SHP77 (cell line): Measurements from ENCODE around the gene NR2C2.

Experiments
- DNase-seq, 2 experiments: peaks; one replicate each; lab custom pipeline; 2025; lab: John Stamatoyannopoulos, UW

NR2C2 gene

DNA sequence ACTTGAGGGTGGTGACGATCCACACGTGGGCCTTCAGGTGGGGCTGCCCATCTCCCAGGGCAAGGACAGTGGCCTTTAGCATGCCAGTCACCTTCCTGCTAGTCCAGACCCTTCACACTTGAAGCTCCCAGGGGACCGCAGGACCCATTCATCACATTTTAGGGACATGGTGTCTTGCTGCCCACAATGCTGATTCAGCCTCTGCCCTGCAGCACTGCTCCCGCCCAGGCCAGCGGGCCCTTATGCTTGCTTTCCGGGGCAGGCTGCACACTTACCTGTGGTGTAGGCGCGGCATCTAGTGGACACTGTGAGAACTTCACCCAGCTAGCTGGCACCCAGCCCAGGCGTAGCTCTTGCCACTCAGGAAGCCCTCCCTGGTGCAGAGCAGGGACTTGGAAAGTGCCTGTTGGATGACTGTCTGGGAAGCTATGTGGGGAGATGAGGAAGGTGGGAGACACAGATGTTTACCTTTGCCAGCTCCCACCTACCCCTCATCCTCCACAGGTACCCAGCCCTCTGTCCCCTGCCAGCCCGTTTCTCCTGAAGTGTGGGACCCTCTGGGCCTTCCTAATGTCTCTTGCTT lies 26.3 kb upstream of the NR2C2 start:
- DNase-seq: peak; percentile 53 to 76

DNA sequence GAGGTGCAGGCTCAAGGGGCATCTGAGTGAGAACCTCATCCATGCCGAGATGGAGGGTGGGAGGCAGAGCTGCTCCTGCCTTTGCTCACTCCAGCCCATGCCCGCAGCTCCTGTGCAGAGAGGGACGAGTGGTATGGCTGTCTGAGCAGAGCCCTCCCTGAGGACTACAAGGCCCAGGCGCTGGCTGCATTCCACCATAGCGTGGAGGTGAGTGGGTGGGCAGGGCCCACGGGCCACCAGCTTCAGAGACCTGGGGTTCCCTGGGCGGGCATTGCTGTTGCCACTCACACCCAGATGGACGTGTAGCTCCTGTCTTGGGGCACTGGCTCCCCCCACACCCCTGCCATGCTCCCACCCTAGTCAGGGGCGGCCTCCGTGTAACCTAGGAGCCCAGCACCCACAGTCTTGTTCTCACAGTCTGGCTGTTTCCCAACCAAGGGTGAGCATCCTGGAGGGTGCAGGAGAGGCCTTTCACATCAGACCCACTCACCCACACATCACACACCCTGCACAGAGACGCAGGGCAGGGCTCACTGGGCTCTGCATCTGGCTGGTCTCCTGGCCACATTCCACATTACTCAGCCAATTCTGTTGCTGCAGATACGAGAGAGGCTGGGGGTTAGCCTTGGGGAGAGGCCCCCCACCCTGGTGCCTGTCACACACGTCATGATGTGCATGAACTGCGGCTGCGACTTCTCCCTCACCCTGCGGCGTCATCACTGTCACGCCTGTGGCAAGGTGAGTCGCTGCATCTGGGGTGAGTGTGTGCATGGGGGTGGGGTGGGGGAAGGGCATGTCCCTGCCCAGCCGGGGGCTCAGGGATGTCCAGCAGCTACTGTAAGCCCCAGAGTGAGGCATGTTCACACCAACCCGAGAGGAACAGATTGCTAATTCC lies 25.3 kb upstream of the NR2C2 start:
- no peak for DNase-seq

DNA sequence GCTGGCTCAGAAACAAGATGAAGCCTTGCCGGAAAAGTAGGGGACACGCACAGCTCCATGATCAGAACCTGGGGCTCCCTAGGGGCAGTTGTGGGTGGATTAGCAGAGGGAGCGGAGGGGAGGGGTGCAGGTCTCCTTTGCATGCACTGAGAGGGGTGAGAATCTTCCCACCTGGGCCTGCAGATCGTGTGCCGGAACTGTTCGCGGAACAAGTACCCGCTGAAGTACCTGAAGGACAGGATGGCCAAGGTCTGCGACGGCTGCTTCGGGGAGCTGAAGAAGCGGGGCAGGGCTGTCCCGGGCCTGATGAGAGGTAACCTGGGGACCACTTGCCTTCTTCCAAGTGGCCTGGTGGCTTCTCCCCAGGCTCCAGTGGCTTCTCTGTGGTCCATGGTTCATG lies 24.5 kb upstream of the NR2C2 start:
- no peak for DNase-seq

DNA sequence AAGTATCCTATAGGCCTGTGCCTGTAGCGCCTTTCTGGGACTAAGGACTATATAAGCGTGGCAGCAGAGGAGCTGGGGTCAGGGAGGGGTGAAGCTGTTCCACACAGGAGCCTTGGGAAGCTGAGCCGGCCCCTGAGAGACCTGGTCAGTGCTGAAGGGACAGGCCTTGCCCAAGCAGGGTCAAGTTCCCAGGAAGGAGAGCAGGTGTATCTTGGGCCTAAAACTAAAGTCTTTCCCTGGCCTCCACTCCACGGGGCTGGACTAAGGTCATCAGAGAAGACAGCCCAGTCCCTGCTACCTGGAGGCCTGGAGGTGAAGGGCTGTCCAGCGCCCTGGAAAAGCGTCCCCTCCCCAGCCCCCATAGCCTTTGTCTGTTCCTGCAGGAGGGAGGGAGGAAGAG lies 23.9 kb upstream of the NR2C2 start:
- no peak for DNase-seq

DNA sequence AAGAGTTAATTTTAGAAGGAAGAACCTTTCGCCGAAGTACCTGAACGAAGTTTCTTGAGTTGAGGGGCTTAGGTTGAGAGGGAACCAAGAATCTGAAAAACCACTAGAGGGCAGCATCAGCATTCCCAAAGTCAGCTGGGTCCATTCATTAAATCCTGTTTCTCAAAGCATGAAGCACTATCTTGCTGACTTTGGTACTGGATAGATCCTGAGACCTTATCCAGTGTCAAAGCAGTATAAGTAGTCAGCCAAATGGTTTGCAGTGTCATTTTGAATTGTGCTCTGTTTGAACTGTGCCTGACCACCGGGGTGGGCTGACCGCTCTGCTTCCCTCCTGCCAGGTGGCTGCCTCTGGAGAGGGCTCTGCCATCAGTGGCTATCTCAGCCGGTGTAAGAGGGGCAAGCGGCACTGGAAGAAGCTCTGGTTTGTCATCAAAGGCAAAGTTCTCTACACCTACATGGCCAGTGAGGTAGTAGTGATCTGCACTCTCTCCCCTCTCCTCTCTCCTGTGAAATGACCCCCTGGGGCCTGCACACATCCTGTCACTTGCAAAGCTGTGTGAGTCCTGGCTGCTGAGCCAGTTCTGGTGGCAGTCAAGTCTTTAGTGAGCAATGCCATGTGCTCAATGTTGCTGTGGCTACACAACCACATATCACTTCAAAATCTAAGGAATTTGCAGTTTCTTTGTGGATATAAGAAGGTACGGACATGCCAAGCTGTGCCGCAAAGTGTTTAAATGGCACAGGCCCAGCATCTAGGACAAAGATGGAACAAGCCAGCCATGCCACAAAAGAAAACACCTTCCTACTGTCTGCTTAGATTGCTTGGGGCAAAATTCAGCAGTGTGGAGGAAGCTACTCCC lies 21.4 kb upstream of the NR2C2 start:
- DNase-seq: peak; percentile 42 to 69

DNA sequence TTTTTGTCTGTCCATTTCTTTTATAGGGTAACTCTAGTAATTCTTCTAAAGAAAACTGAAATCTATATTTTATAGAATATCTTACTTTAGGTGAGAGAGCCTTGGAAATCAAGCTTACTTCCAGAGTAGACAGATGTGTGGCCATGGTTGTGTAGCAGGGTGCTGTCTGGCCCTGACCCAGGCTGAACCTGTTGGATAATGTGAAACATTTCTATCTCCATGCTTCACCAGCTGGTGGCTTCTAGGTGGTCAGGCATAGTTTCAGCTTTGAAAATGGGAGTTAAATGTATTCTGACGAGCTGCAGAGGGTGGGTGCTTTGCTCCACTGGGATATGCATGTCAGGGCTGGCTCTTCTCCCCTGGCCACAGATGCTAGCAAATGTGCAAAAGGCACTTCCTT lies 20.8 kb upstream of the NR2C2 start:
- DNase-seq: no peak

DNA sequence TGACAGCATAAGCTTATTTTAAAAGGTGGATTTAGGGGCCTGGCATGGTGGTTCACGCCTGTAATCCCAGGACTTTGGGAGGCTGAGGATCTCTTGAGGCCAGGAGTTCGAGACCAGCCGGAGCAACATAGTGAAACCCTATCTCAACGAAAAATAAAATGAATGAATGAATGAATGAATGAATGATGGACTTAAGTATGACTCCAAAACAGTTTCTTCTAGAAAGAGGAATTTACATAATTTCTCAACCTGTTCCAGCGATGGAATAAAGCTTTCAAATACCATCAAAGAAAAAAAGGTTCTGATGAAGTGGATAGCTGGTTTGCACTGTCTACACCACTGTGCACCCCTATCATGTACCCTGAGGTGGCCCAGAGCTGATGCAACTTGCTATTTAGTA lies 20.1 kb upstream of the NR2C2 start:
- DNase-seq: no peak

DNA sequence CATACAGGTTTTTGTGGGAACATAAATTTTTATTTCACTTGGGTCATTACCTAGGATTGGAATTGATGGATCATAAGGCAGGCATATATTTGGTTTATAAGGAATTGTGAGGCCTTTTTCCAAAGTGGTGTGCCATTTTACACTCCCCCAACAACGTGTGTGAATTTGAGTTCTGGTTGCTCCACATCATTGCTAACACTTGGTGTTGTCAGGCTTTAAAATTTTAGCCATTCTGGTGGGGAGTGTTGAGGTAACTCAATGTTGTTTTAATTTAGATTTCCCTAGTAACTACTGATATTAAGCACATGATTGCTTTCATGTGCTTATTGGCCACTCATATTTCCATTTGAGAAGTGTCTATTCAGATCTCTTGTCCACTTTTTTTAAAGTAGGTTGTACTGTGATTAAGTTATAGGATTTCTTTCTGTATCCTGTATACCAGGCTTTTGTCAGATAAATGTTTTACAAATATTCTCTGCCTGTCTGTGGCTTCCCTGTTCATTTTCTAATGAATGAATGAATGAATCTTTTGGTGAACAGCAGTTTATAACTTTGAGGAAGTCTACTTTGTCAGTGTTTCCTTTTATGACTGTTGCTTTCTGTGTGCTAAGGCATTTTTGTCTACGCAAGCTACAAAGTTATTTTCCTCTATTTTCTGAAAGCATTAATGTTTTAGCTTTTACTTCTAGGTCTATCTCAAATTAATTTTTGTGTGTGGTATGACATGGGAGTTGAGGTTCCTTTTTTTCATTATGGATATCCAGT lies 17.9 kb upstream of the NR2C2 start:
- DNase-seq: no peak

DNA sequence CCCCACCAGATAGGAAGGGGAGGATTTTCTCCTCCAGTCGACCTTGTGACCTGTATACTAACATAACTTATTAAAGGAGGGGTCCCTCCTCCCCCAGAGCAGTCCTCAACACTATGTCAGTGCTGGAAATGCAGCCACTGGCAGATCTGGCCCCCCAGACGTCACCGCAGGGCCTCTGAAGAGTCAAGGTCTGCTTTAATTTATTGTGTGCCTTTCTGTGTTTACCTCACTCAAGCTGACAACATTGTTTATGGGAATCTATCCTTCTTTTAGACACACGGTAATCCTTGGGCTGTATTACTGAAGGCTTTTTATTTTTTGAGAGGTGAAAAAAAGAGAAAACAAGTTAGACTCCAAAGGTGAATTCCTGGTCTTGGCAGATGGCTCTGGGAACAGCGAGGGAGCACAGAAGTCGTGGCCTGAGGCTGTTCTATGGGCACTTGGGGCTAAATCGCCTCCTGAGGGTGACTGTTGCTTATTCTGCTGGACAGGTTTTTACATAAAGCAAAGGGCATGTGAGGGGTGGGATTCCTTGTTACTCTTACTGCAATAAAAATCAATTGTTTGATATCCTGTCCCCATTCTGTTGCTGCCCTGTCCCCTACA lies 13.5 kb upstream of the NR2C2 start:
- DNase-seq: no peak

DNA sequence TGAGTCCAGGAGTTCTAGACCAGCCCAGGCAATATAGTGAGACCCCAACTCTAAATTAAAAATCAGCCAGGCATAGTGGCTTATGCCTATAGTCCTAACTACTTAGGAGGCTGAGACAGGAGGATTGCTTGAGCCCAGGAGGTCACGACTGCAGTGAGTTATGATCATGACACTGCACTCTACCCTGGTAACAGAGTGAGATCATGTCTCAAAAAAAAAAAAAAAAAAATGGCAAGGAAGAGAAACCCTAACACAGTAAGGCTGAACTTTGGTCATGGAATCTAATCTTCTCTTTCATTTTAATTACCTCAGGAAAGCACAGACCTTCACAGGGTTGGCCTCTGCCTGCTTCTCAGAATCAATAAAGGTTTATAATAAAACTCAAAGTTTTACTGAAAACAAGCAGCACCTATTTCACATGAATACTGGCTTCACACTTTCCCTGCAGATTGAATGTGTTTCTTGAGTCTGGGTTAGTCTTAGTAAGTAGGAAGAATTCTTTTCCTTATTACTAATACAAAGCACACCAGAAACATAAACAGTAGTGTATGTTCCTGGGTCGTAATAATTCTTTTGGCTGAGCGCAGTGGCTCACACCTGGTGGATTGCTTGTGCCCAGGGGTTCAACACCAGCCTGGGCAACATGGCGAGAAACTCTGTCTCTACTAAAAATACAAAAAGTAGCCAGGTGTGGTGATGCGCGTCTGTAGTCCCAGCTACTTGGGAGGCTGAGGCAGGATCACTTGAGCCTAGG lies 11.6 kb upstream of the NR2C2 start:
- DNase-seq: no peak

DNA sequence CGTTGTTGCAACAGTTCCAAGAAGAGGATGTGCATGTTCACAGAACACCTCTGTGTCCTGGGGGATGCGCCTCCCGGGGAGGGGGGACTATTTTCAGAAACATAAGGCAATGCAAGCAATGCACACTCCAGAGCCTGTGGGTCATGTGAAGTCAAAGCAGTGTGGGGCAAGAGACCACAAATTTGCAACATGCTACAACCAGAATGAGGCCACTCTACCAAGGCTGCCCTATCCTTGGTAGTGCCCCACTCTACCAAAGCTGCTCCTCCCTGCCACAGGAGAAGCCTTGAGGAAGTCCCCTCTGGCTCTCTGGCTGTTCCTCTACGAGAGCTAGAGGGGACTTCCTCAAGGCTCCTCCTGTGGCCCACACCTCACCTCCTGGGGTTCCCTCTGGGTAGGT lies 8.4 kb upstream of the NR2C2 start:
- DNase-seq: no peak

DNA sequence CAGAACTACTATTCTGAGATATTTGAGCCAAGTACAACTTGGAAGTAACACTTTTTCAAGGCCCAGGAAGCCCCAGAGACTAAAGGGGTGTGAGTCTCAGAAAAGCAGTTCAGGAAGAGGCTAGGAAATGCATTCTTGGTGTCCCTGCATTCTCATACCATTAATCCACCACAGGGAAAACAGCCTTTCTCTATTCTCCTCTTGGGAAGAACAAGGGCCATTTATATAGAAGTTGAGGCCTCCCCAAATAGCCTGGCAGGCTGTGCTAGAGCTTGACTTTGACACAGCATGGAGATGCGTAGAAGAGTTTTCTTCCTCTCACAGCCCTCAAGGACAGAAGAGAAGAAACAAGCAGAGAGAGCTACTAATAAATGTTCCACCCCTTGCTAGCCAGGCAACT lies 5.5 kb upstream of the NR2C2 start:
- no peak for DNase-seq

DNA sequence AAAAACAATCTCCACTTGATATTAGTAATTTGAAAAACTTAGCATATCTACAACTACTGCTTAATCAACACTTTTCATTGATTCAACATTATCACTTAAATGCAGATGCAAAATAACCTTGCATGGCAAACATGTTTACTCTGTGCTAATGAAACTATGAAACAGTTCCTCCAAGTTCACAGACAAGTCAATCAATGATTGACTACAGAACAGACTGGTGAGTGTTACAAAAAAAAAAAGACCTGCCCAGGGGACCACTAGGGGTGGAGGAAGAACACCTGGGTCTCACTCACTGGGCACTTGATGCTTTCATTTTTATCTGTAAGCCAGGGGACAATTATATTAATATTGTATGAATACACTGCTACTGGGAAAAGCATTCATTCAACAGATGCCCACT lies 4.3 kb upstream of the NR2C2 start:
- no peak for DNase-seq

DNA sequence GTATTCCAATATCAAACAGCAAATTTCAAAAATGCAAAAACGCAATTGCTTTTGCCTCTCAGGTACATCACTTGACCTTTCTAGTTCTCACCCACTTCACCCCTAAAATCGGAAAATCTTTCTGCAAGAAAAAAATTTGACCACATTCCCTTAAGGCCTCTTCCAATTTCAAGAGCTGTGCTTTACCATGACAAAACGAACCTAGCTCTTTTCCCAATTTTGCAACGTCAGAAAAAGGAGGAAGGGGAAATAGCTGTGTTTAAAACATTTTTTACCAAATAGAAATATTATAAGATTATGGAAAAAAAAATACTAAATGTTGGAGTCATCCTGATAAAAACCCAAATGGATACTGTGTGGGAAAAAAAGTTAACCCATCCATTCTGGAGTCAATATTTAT lies 1.1 kb upstream of the NR2C2 start:
- no peak for DNase-seq

DNA sequence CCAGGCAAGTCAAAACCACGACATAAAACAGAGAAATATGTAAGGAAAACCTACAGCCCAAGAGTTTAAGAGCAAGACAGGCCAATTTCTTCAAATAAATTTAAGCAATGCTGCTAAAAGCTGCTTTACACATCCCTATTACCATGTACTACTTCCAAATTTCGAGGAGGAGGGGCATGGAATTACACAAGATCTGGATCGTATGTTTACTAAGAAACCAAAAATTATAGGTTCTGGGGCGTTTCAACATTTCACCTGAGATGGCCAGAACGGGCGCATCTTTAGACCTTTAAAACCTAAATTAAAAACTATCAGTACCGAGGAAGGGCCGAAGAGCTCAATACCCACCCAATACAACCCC lies 664 bp upstream of the NR2C2 start:
- DNase-seq: no peak

DNA sequence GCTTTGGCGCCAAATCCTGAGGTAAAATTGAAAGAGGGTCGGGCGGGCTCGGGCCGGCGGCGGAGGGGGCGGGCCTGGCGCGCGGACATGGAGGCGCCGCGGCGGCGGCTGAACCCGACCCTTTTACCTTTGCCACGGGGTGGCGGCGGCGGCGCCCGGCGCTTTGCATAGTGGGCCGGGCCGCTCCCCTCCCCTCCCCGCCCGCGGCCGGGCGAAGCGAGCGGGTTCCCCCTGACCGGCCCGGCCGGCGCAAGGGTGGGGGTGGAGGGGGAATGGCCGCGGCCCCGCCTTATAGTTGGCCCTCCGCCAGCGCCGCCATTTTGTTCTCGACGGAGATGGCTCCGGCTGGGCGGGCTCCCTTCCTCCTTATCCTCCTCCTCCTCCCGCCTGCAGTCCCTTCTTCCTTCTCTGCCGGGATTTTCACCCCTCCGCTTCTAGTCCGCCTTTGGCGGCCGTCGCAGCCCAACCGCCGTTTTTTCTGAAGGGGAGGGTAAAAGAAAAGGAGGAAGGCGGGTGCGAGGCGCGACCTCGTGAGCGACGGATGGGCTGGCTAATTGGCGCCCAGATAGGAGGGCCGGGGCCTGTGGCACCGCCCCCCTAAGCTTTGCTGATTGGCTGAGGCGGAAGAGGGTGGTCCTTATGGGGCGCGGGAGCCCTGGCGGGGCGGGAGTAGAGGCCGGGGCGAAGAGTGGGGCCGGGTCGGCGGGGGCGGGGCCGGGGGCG lies 664 bp downstream of the NR2C2 start:
- DNase-seq: peak; percentile 82 to 91

DNA sequence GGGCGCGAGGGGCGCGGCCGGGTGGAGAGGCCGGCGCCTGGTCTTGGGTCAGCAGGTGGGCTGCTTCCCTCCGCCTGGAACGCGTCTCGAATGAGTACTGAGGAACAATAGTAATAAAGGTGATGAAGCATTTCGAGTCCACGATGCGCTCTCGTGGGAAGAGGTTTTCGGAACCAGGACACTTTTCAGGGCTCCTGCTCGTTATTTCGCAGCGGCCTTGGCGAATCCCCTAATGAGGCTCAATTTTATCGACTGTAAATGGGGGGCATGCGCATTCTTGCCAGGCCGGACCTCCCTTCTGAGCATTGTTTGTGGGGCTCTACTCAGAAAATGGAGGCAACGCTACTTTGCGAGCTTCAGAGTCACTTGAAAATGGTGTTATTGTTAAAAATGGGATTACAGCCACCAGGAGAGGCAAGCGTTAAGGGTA lies 1.2 kb downstream of the NR2C2 start:
- no peak for DNase-seq

DNA sequence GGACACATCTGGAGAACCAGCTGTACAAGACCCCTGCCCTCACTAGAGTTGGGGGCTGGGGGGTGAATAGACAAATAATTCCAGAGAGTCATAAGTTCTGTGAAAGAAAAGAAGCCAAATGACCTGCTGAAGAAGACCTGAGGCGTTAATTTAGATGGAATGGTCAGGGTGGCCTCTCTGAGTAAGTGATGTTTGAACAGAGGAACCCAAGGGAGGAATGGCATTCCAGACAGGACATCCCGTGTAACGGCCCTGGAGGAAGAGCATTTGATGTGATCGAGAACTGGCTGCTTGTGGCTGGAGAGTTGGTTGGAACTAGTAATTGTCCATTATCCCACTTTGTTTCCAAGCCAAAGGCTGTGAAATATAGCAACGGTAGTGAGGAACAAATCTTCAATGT lies 1.7 kb downstream of the NR2C2 start:
- DNase-seq: no peak

DNA sequence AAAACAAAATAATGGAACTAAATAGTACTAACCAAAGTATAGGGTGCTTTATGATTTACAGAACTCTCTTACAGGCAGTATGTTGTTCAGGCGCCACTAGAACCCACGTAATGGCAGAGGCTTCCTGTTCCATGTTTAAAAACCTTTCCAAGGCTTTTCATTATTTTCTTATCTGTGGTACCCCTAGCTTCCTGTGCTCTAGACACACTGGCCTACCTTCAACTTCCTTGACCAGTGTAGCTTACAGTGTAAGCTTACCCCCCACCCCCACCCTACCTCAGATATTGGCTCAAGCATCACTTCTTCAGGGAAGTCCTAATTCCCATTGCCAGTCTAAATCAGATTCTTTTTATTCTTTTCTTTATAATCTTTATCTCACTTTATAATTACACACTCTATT lies 2.9 kb downstream of the NR2C2 start:
- DNase-seq: no peak

DNA sequence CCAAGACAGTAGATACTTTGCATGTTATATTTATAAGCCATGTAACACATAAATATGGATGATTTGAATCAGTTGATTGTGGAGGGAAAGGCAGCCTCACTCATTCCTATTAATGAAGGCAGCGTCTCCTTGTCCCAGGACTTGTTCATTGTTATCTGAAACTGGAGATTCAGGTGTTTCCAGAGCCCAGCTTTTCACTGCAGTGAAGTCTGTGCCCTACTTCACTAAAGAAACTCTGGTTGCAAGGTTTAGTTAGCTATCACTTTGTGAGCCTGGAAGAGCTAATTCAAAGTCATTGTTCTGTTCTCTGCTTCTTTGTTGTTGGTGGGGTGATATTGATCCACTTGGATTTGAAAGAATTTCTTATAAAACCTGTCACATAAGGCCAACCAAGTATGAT lies 9.8 kb downstream of the NR2C2 start:
- DNase-seq: no peak
